Measurements from ENCODE around the gene FAM78B.
A peak's percentile ranks its signal among the peaks of the same experiment; 100 is the strongest.

FAM78B gene

GRCh38 chr1:166166698-166167571 is at the start of gene FAM78B:
FAM78B (minus strand) TSS chr1:166167001; CDS start chr1:166166248, 753 bp downstream.
- DNase-seq (ENCODE audit: low spot score) = peak; percentile 78

GRCh38 chr1:166202546-166202945 is 35.7 kb upstream of the FAM78B start:
- no peak for DNase-seq (ENCODE audit: low spot score)

GRCh38 chr1:166200743-166201142 is 33.9 kb upstream of the FAM78B start:
- DNase-seq (ENCODE audit: low spot score) = no peak

- no peak for DNase-seq (ENCODE audit: low spot score)
These were observed 30.8 kb upstream of the FAM78B start for GRCh38 chr1:166197597-166197996.

GRCh38 chr1:166197141-166197540 is 30.3 kb upstream of the FAM78B start:
- no peak for DNase-seq (ENCODE audit: low spot score)

- DNase-seq (ENCODE audit: low spot score) = no peak
These were observed 26.4 kb upstream of the FAM78B start for GRCh38 chr1:166193057-166193698.

GRCh38 chr1:166190400-166190799 is 23.6 kb upstream of the FAM78B start:
- DNase-seq (ENCODE audit: low spot score) = no peak

- no peak for DNase-seq (ENCODE audit: low spot score)
These were observed 22.3 kb upstream of the FAM78B start for GRCh38 chr1:166189126-166189525.

- no peak for DNase-seq (ENCODE audit: low spot score)
These were observed 18.7 kb upstream of the FAM78B start for GRCh38 chr1:166185526-166185925.

- no peak for DNase-seq (ENCODE audit: low spot score)
These were observed 18.1 kb upstream of the FAM78B start for GRCh38 chr1:166184897-166185296.

- DNase-seq (ENCODE audit: low spot score) = no peak
These were observed 17.2 kb upstream of the FAM78B start for GRCh38 chr1:166184012-166184411.

- no peak for DNase-seq (ENCODE audit: low spot score)
These were observed 15.5 kb upstream of the FAM78B start for GRCh38 chr1:166182281-166182680.

- no peak for DNase-seq (ENCODE audit: low spot score)
These were observed 9.6 kb upstream of the FAM78B start for GRCh38 chr1:166176416-166176815.

GRCh38 chr1:166175032-166175431 is 8.2 kb upstream of the FAM78B start:
- DNase-seq (ENCODE audit: low spot score) = no peak

GRCh38 chr1:166174108-166174507 is 7.3 kb upstream of the FAM78B start:
- no peak for DNase-seq (ENCODE audit: low spot score)

GRCh38 chr1:166172106-166172505 is 5.3 kb upstream of the FAM78B start:
- DNase-seq (ENCODE audit: low spot score) = no peak

GRCh38 chr1:166170726-166171125 is 3.9 kb upstream of the FAM78B start:
- no peak for DNase-seq (ENCODE audit: low spot score)

- no peak for DNase-seq (ENCODE audit: low spot score)
These were observed 3.3 kb upstream of the FAM78B start for GRCh38 chr1:166170075-166170474.

- DNase-seq (ENCODE audit: low spot score) = no peak
These were observed 2.4 kb upstream of the FAM78B start for GRCh38 chr1:166169182-166169581.

GRCh38 chr1:166167572-166167925 is 748 bp upstream of the FAM78B start:
- DNase-seq (ENCODE audit: low spot score) = no peak

- DNase-seq (ENCODE audit: low spot score) = no peak
These were observed 488 bp downstream of the FAM78B start for GRCh38 chr1:166166329-166166697.

- DNase-seq (ENCODE audit: low spot score) = peak; percentile 21
These were observed 1.0 kb downstream of the FAM78B start for GRCh38 chr1:166165661-166166328.
